HEK293 (cell line): Measurements from ENCODE around the gene FAM177B.

Source experiments
- CTCF ChIA-PET: fragments of 350-600 bp; formaldehyde crosslinking; extraction: SDS; loops from one replicate; lab custom pipeline; 2021; ENCODE audit warnings: antibody characterized with exemption; lab: Yijun Ruan, JAX
- POLR2A ChIA-PET: fragments of 300-600 bp; formaldehyde crosslinking; extraction: SDS; loops from one replicate; lab custom pipeline; 2020; ENCODE audit warnings: antibody characterized with exemption, inconsistent platforms; lab: Yijun Ruan, JAX
- H3K27ac ChIP-seq: fragments of 200-500 bp; sonication (Bioruptor generic); 2 replicates; pipeline ENCODE4 v1.5.1; 2014; ENCODE audit warnings: low read depth, low read length, control low read depth, inconsistent platforms; ENCODE audit errors: extremely low read depth
- H3K36me3 ChIP-seq, 2 experiments: fragments of 200-500 bp in 1 of 2; sonication (Bioruptor generic) in 1 of 2; 1 replicate in 1 of 2; 2 replicates in 1 of 2; pipeline ENCODE4 v1.5.1; 2014 to 2017; ENCODE audit warnings: inconsistent platforms in 2 of 2, low read length in 2 of 2; ENCODE audit not compliant: control insufficient read depth in 2 of 2, insufficient read depth in 1 of 2
- H3K4me1 ChIP-seq: fragments of 200-500 bp; sonication (Bioruptor generic); 2 replicates; pipeline ENCODE4 v1.5.1; 2014; ENCODE audit warnings: mild to moderate bottlenecking, low read length, inconsistent platforms; ENCODE audit not compliant: control insufficient read depth, insufficient read depth
- H3K4me3 ChIP-seq: 2 replicates; pipeline ENCODE4 v1.5.1; 2011; ENCODE audit warnings: low read depth, mild to moderate bottlenecking, control low read depth, low read length, moderate library complexity
- H3K9me3 ChIP-seq: fragments of 200-500 bp; sonication (Bioruptor generic); 2 replicates; pipeline ENCODE4 v1.5.1; 2014; ENCODE audit warnings: low read depth, low read length, inconsistent platforms; ENCODE audit not compliant: control insufficient read depth, insufficient read depth
- ATF2 ChIP-seq: fragments of 450-650 bp; formaldehyde crosslinking; IDR thresholded peaks from 2 replicates; pipeline ENCODE4 v1.5.1; 2016; ENCODE audit warnings: missing biosample characterization, missing genetic modification characterization, low read depth
- GLIS2 ChIP-seq: fragments of 450-650 bp; formaldehyde crosslinking; IDR thresholded peaks from 2 replicates; pipeline ENCODE4 v1.5.1; 2016; ENCODE audit warnings: missing biosample characterization, missing genetic modification characterization
- HIC1 ChIP-seq: fragments of 450-650 bp; formaldehyde crosslinking; IDR thresholded peaks from 2 replicates; pipeline ENCODE4 v1.5.1; 2016; ENCODE audit warnings: missing biosample characterization, missing genetic modification characterization
- HOXA7 ChIP-seq: sonication (generic); formaldehyde crosslinking; IDR thresholded peaks from 2 replicates; pipeline ENCODE4 v1.8.1; 2022; ENCODE audit warnings: missing genetic modification reagents, borderline replicate concordance
- HOXC10 ChIP-seq: sonication (generic); formaldehyde crosslinking; IDR thresholded peaks from 2 replicates; pipeline ENCODE4 v1.8.1; 2023; ENCODE audit warnings: mild to moderate bottlenecking, missing genetic modification reagents
- KLF16 ChIP-seq: fragments of 450-650 bp; formaldehyde crosslinking; IDR thresholded peaks from 2 replicates; pipeline ENCODE4 v1.5.1; 2017; ENCODE audit warnings: missing biosample characterization, missing genetic modification characterization
- SCRT1 ChIP-seq: fragments of 450-650 bp; formaldehyde crosslinking; IDR thresholded peaks from 2 replicates; pipeline ENCODE4 v1.5.1; 2016; ENCODE audit warnings: missing biosample characterization, missing genetic modification characterization, borderline replicate concordance
- TSHZ1 ChIP-seq: fragments of 450-650 bp; formaldehyde crosslinking; IDR thresholded peaks from 2 replicates; pipeline ENCODE4 v1.5.1; 2016; ENCODE audit warnings: missing biosample characterization, missing genetic modification characterization, borderline replicate concordance
- ZBTB48 ChIP-seq: fragments of 450-650 bp; formaldehyde crosslinking; IDR thresholded peaks from 2 replicates; pipeline ENCODE4 v1.5.1; 2016; ENCODE audit warnings: missing biosample characterization, missing genetic modification characterization
- ZNF10 ChIP-seq: fragments of 450-650 bp; formaldehyde crosslinking; IDR thresholded peaks from 2 replicates; pipeline ENCODE4 v1.5.1; 2017; ENCODE audit warnings: missing biosample characterization, missing genetic modification characterization
- ZNF121 ChIP-seq: fragments of 450-650 bp; formaldehyde crosslinking; IDR thresholded peaks from 2 replicates; pipeline ENCODE4 v1.5.1; 2016; ENCODE audit warnings: missing biosample characterization, missing genetic modification characterization
- ZNF24 ChIP-seq: fragments of 450-650 bp; formaldehyde crosslinking; IDR thresholded peaks from 2 replicates; pipeline ENCODE4 v1.5.1; 2016; ENCODE audit warnings: missing biosample characterization, missing genetic modification characterization
- ZNF404 ChIP-seq: fragments of 450-650 bp; formaldehyde crosslinking; IDR thresholded peaks from 2 replicates; pipeline ENCODE4 v1.5.1; 2017; ENCODE audit warnings: missing biosample characterization, missing genetic modification characterization
- ZNF416 ChIP-seq: fragments of 450-650 bp; formaldehyde crosslinking; IDR thresholded peaks from 2 replicates; pipeline ENCODE4 v1.5.1; 2016; ENCODE audit warnings: missing biosample characterization, missing genetic modification characterization
- ZNF529 ChIP-seq: fragments of 450-650 bp; formaldehyde crosslinking; IDR thresholded peaks from 2 replicates; pipeline ENCODE4 v1.5.1; 2017; ENCODE audit warnings: missing genetic modification characterization, missing biosample characterization; ENCODE audit not compliant: insufficient replicate concordance
- ZNF530 ChIP-seq: fragments of 450-650 bp; formaldehyde crosslinking; IDR thresholded peaks from 2 replicates; pipeline ENCODE4 v1.5.1; 2016; ENCODE audit warnings: low read depth, missing biosample characterization, missing genetic modification characterization
- ZNF548 ChIP-seq: fragments of 450-650 bp; formaldehyde crosslinking; IDR thresholded peaks from 2 replicates; pipeline ENCODE4 v1.5.1; 2016; ENCODE audit warnings: missing biosample characterization, missing genetic modification characterization
- ZNF645 ChIP-seq: fragments of 450-650 bp; formaldehyde crosslinking; IDR thresholded peaks from 2 replicates; pipeline ENCODE4; 2016; ENCODE audit warnings: missing biosample characterization, missing genetic modification characterization
- ZNF747 ChIP-seq: fragments of 450-650 bp; formaldehyde crosslinking; IDR thresholded peaks from 2 replicates; pipeline ENCODE4 v1.5.1; 2016; ENCODE audit warnings: missing biosample characterization, missing genetic modification characterization
- ZNF785 ChIP-seq: fragments of 450-650 bp; formaldehyde crosslinking; IDR thresholded peaks from 2 replicates; pipeline ENCODE4 v1.5.1; 2016; ENCODE audit warnings: missing biosample characterization, missing genetic modification characterization
- ZNF843 ChIP-seq: fragments of 450-650 bp; formaldehyde crosslinking; IDR thresholded peaks from 2 replicates; pipeline ENCODE4 v1.5.1; 2016; ENCODE audit warnings: missing biosample characterization, missing genetic modification characterization
- TF ChIP-seq, protein P1 (sequence below): fragments of 450-650 bp; formaldehyde crosslinking; IDR thresholded peaks from 2 replicates; pipeline ENCODE4 v1.5.1; 2017; ENCODE audit warnings: missing biosample characterization, missing genetic modification characterization
- TF ChIP-seq, protein P2 (sequence below): fragments of 450-650 bp; formaldehyde crosslinking; IDR thresholded peaks from 2 replicates; pipeline ENCODE4 v1.5.1; 2016; ENCODE audit warnings: missing biosample characterization, missing genetic modification characterization

Gene FAM177B

GRCh38 chr1:222781251-222781650 is 44.2 kb downstream of the FAM177B start:
- Histone ChIP-seq H3K4me1 (peaks cover 20% of the 10 kb centered on the region), H3K36me3 (no peaks in the 10 kb centered on the region), H3K4me3 (no peak overlapping the region), H3K27ac (no peak overlapping the region), H3K9me3 (no peaks in the 10 kb centered on the region)
- ChIA-PET CTCF (no interaction called here), POLR2A (no interaction called here)
- no peak for TF ChIP-seq ATF2
- TF ChIP-seq KLF16, result no peak
- no peak for TF ChIP-seq ZBTB48 (tag by site-specific recombination)
- no peak for TF ChIP-seq TSHZ1
- TF ChIP-seq ZNF121 (tag by site-specific recombination), result no peak

DNA sequence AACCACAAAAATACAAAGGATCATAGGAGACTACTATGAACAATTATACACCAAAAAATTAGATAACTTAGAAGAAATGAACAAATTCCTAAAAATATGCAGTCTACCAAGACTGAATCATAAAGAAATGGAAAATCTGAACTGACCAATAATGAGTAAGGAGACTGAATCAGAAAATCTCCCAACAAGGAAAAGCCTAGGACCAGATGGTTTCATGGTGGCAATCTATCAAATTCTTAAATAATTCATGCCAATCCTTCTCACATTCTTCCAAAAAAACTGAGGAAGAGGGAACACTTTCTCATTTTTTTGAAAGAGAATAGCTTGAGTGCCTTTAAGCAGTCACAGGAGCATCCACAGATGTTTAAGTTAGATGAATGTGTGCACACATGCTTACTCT is 46.0 kb downstream of the FAM177B start:
- POLR2A ChIA-PET, result no interaction called here
- TF ChIP-seq ZNF404 (tag by site-specific recombination) (no peak), ZNF843 (tag by site-specific recombination) (no peak), GLIS2 (tag by site-specific recombination) (no peak), ZNF747 (no peak), ZNF10 (tag by site-specific recombination) (no peak), ZNF645 (no peak), ZNF530 (no peak), HIC1 (tag by site-specific recombination) (no peak), ZNF416 (tag by site-specific recombination) (no peak), SCRT1 (tag by site-specific recombination) (no peak), ZNF529 (tag by site-specific recombination) (no peak), ZNF24 (tag by site-specific recombination) (no peak), HOXC10 (CRISPR knock-in tag) (no peak), HOXA7 (CRISPR knock-in tag) (no peak), ZNF548 (no peak), ZNF785 (tag by site-specific recombination) (no peak)
- TF ChIP-seq, protein P1, sequence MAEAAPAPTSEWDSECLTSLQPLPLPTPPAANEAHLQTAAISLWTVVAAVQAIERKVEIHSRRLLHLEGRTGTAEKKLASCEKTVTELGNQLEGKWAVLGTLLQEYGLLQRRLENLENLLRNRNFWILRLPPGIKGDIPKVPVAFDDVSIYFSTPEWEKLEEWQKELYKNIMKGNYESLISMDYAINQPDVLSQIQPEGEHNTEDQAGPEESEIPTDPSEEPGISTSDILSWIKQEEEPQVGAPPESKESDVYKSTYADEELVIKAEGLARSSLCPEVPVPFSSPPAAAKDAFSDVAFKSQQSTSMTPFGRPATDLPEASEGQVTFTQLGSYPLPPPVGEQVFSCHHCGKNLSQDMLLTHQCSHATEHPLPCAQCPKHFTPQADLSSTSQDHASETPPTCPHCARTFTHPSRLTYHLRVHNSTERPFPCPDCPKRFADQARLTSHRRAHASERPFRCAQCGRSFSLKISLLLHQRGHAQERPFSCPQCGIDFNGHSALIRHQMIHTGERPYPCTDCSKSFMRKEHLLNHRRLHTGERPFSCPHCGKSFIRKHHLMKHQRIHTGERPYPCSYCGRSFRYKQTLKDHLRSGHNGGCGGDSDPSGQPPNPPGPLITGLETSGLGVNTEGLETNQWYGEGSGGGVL (tag by site-specific recombination), result no peak
- TF ChIP-seq, protein P2, sequence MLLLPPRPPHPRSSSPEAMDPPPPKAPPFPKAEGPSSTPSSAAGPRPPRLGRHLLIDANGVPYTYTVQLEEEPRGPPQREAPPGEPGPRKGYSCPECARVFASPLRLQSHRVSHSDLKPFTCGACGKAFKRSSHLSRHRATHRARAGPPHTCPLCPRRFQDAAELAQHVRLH (tag by site-specific recombination), result no peak
- Histone ChIP-seq H3K27ac (no peak overlapping the region), H3K4me3 (no peak overlapping the region), H3K4me1 (peaks cover 20% of the 10 kb centered on the region), H3K9me3 (no peaks in the 10 kb centered on the region), H3K36me3 (no peaks in the 10 kb centered on the region)
- CTCF ChIA-PET, result interaction anchor here (0.8 kb wide), 1 partner anchor 309 kb away, joined by 3 read pairs; no protein-coding TSS in a partner anchor
